ENCODE measurements around the gene JMY.

JMY gene

DNA sequence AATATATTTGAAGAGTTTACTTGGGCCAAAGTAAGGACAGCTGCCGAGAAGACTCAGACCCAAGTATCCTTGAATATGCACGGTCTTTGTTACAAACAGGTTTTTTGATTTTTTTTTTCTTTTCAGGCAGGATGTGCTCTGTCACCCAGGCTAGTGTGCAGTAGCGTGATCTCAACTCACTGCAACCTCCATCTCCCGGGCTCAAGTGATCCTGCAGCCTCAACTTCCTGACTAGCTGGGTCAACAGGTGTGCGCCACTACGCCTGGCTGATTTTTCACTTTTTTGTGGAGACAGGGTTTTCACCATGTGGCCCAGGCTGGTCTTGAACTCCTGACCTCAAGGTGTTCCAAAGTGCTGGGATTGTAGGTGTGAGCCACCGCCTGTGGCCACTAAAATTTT is 27.4 kb downstream of the JMY start:
- Mint-ChIP-seq H3K4me1 (no peaks in the 10 kb centered on the region), H3K36me3 (ENCODE audit: low read depth) (no peaks in the 10 kb centered on the region), H3K27ac (no peak overlapping the region), H3K4me3 (no peak overlapping the region), H3K27me3 (ENCODE audit: low read depth, poor library complexity) (no peaks in the 10 kb centered on the region), H3K9me3 (no peaks in the 10 kb centered on the region)
- DNase-seq = no peak
- TF ChIP-seq, protein P1, sequence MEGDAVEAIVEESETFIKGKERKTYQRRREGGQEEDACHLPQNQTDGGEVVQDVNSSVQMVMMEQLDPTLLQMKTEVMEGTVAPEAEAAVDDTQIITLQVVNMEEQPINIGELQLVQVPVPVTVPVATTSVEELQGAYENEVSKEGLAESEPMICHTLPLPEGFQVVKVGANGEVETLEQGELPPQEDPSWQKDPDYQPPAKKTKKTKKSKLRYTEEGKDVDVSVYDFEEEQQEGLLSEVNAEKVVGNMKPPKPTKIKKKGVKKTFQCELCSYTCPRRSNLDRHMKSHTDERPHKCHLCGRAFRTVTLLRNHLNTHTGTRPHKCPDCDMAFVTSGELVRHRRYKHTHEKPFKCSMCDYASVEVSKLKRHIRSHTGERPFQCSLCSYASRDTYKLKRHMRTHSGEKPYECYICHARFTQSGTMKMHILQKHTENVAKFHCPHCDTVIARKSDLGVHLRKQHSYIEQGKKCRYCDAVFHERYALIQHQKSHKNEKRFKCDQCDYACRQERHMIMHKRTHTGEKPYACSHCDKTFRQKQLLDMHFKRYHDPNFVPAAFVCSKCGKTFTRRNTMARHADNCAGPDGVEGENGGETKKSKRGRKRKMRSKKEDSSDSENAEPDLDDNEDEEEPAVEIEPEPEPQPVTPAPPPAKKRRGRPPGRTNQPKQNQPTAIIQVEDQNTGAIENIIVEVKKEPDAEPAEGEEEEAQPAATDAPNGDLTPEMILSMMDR (IDR thresholded peaks at IDR 0.05) = no peak

DNA sequence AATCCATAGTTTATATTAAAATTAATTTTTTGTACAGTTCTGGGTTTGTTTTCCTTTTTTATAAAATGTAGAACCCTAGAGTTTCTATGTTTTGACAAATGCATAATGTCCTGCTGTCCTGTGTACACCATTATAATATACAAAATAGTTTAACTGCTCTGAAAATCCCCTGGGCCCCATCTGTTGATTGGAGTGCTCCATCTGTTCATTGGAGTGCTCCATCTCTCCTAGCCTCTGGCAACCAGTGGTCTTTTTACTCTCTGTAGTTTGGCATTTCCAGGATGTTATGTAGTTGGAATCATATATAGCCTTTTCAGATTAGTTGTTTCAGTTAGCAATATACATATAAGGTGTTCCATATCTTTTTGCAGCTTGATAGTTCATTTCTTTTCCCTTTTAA is 31.2 kb downstream of the JMY start:
- Mint-ChIP-seq H3K9me3 (peaks cover 16% of the 10 kb centered on the region), H3K27ac (no peak overlapping the region), H3K36me3 (ENCODE audit: low read depth) (peaks cover 11% of the 10 kb centered on the region), H3K27me3 (ENCODE audit: low read depth, poor library complexity) (no peaks in the 10 kb centered on the region), H3K4me1 (no peaks in the 10 kb centered on the region), H3K4me3 (no peak overlapping the region)
- no peak for DNase-seq
- TF ChIP-seq, protein P1 (IDR thresholded peaks at IDR 0.05) = no peak

DNA sequence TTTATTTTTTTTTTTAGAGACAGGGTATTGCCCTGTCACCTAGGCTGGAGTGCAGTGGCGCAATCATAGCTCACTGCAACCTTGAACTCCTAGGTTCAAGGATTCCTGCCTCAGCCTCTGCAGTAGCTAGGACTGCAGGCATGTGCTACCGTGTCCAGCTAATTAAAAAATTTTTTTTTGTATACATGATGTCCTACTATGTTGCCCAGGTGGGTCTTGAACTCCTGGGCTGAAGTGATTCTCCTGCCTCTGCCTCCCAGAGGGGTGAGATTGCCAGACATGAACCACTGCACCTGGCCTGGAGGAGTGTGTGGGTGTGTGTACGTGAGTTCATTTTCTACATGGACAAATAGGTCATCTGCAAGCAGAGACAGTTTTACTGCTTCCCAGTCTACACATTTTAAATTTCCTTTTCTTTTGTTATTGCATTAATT is 33.8 kb downstream of the JMY start:
- peaks cover 17% of the 10 kb centered on the region for H3K36me3 Mint-ChIP-seq (ENCODE audit: low read depth)

DNA sequence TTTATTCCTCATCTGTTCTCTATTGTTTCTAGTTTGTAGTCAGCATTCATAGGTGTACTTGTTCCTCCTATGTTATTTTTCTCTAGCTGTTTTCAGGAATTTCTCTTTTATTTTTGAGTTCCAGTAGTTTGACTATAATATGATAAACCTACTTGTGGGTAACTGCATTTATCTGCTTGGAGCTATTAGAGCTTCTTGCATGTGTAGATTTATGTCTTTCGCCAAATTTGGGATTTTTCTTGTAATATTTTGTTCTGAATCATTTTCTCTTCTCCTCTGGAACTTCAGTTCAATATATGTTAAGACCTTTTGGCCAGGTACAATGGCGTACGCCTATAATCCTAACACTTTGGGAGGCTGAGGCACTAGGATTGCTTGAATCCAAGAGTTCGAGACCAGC is 37.4 kb downstream of the JMY start:
- H3K4me3 Mint-ChIP-seq = no peak overlapping the region
- no peak overlapping the region for H3K27ac Mint-ChIP-seq
- peaks cover 38% of the 10 kb centered on the region for H3K9me3 Mint-ChIP-seq
- TF ChIP-seq, protein P1 (IDR thresholded peaks at IDR 0.05) = no peak
- H3K36me3 Mint-ChIP-seq (ENCODE audit: low read depth) = peaks cover 27% of the 10 kb centered on the region
- no peak for DNase-seq
- H3K27me3 Mint-ChIP-seq (ENCODE audit: low read depth, poor library complexity) = peaks cover 4% of the 10 kb centered on the region
- no peaks in the 10 kb centered on the region for H3K4me1 Mint-ChIP-seq

More for the DNA sequence above, 33.8 kb downstream of the JMY start:
- Mint-ChIP-seq H3K27ac (no peak overlapping the region), H3K27me3 (ENCODE audit: low read depth, poor library complexity) (peaks cover 4% of the 10 kb centered on the region), H3K4me3 (no peak overlapping the region), H3K4me1 (no peaks in the 10 kb centered on the region), H3K9me3 (peaks cover 36% of the 10 kb centered on the region)
- DNase-seq = no peak
- TF ChIP-seq, protein P1 (IDR thresholded peaks at IDR 0.05) = no peak

DNA sequence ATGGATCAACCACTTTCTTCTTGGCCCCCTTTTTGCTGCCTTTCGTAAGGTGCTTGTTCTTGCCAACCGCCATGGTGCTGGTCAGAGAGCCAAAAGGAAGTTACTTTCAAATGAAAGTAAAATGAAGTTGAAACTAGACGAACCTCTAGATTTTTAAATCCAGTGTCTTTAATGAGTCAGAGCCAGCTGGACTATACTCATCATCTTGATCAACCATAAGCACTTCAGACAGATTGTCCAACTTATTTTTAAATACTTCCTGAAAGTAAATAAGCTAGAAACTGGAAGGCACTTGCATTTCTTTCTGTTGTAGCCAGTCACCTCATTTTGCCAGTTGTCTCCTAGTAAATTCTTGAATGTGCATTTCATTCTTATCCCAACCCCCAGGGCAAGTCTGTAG is 48.9 kb downstream of the JMY start:
- TF ChIP-seq, protein P1 (IDR thresholded peaks at IDR 0.05) = no peak
- no peak overlapping the region for H3K4me3 Mint-ChIP-seq
- DNase-seq = no peak
- no peaks in the 10 kb centered on the region for H3K4me1 Mint-ChIP-seq
- H3K9me3 Mint-ChIP-seq = no peaks in the 10 kb centered on the region
- no peaks in the 10 kb centered on the region for H3K27me3 Mint-ChIP-seq (ENCODE audit: low read depth, poor library complexity)
- no peak overlapping the region for H3K27ac Mint-ChIP-seq
- H3K36me3 Mint-ChIP-seq (ENCODE audit: low read depth) = peaks cover 21% of the 10 kb centered on the region

DNA sequence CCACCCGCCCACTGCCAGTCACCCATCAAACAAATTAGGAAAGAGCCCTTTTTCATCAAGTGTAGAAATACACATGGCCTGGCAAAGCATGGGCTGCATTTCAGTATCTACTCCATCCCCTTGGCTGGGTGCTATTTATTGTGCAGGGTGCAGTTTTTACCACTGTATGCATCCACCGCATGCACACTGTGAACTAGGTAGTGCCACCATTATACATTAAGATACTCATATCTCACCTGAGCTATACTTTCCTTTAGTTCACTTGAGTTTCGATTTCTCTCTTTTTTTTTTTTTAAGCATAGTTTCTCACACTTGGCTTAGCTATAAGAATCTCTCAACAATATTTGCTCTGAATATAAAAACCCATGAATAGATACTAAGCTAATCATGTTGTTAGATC is 49.4 kb downstream of the JMY start:
- TF ChIP-seq, protein P1 (IDR thresholded peaks at IDR 0.05) = no peak
- Mint-ChIP-seq H3K27me3 (ENCODE audit: low read depth, poor library complexity) (no peaks in the 10 kb centered on the region), H3K36me3 (ENCODE audit: low read depth) (peaks cover 18% of the 10 kb centered on the region), H3K4me3 (no peak overlapping the region), H3K9me3 (no peaks in the 10 kb centered on the region), H3K4me1 (no peaks in the 10 kb centered on the region), H3K27ac (no peak overlapping the region)
- DNase-seq = no peak

Measured in nephron progenitor cell (in vitro differentiated cells).